Natural killer cell (primary cell): ENCODE measurements around the gene PARVA. TPM values are rescaled to one million over a fixed set of nuclear protein-coding genes. Genes with fewer than 3 reads are reported as not detected.
A peak's percentile ranks its signal among the peaks of the same experiment; 100 is the strongest.

Experiments
- ATAC-seq, 3 donors: fragments of 150-1000 bp in 2 of 3; fragments of 200-7000 bp in 1 of 3; cut with Tn5 transposase; 1 replicate in 1 of 3; 2 replicates in 2 of 3; pipeline ENCODE4 v1.10.0; 2021; ENCODE audit warnings: mild to moderate bottlenecking in 2 of 3, moderate library complexity in 2 of 3
- DNase-seq, 2 donors: peaks; one replicate each; pipeline versions ENCODE4 v3.0.0 to v3.0.0-alpha.2; 2013 to 2021; ENCODE audit warnings: mixed read lengths in 1 of 2
- H3K27ac ChIP-seq: one replicate; pipeline ENCODE4 v1.5.1; 2013; ENCODE audit warnings: mild to moderate bottlenecking, low read length
- H3K27me3 ChIP-seq: one replicate; pipeline ENCODE4 v1.6.1; 2013; ENCODE audit warnings: low read length; ENCODE audit not compliant: control insufficient read depth, insufficient read depth
- H3K36me3 ChIP-seq: one replicate; pipeline ENCODE4 v1.6.1; 2013; ENCODE audit warnings: low read length; ENCODE audit not compliant: control insufficient read depth, insufficient read depth
- H3K4me1 ChIP-seq: one replicate; pipeline ENCODE4 v1.6.1; 2013; ENCODE audit warnings: low read length; ENCODE audit not compliant: control insufficient read depth, insufficient read depth
- H3K4me3 ChIP-seq: one replicate; pipeline ENCODE4 v1.5.1; 2013; ENCODE audit warnings: low read length
- H3K9me3 ChIP-seq: one replicate; pipeline ENCODE4 v1.6.1; 2013; ENCODE audit warnings: low read length; ENCODE audit not compliant: control insufficient read depth, insufficient read depth
- H3K27ac Mint-ChIP-seq, 2 donors: one replicate each; pipeline ENCODE4 v1.8.0; 2022; ENCODE audit warnings: mild to moderate bottlenecking in 2 of 2, mixed read lengths in 2 of 2, moderate library complexity in 1 of 2
- H3K27me3 Mint-ChIP-seq, 2 donors: one replicate each; pipeline ENCODE4 v1.8.0; 2022; ENCODE audit warnings: low read depth in 2 of 2, mixed read lengths in 2 of 2
- H3K36me3 Mint-ChIP-seq: one replicate; pipeline ENCODE4 v1.8.0; 2022; ENCODE audit warnings: mixed read lengths
- H3K4me1 Mint-ChIP-seq, 2 donors: one replicate each; pipeline ENCODE4 v1.8.0; 2022; ENCODE audit warnings: mixed read lengths in 2 of 2
- H3K4me3 Mint-ChIP-seq: one replicate; pipeline ENCODE4 v1.8.0; 2022; ENCODE audit warnings: mild to moderate bottlenecking, moderate library complexity, mixed read lengths
- H3K9me3 Mint-ChIP-seq, 2 donors: one replicate each; pipeline ENCODE4 v1.8.0; 2022; ENCODE audit warnings: mixed read lengths in 2 of 2
- WGBS: methylation state at CpG from one replicate; pipeline ENCODE4 v1.1.7; 2013; ENCODE audit warnings: missing lambda C conversion rate; ENCODE audit not compliant: insufficient coverage; 5-methylcytosine and 5-hydroxymethylcytosine counted together
- intact Hi-C: fragments of 100-400 bp; cut with micrococcal nuclease; formaldehyde crosslinking; loops from one replicate; pipeline ENCODE4 v1.14.2; 2022
- total RNA-seq, 4 donors: library from RNA; stranded (reverse); fragments of 120-200 nt in 1 of 4; gene quantifications; one replicate each; pipeline versions ENCODE4 v1.2.3 to v1.2.4, GENCODE V29; 2013 to 2022
- TF ChIP-seq, protein P1 (sequence below): fragments of 200-600 bp; IDR thresholded peaks from one replicate; pipeline ENCODE4 v1.8.0; 2022; ENCODE audit warnings: antibody characterized with exemption

Gene PARVA
- total RNA-seq, 3 donors from 2014 or later (not counting 1 experiment from before 2014, with no cell fraction given) = 0.07 to 1.0 TPM; not detected in 1

DNA sequence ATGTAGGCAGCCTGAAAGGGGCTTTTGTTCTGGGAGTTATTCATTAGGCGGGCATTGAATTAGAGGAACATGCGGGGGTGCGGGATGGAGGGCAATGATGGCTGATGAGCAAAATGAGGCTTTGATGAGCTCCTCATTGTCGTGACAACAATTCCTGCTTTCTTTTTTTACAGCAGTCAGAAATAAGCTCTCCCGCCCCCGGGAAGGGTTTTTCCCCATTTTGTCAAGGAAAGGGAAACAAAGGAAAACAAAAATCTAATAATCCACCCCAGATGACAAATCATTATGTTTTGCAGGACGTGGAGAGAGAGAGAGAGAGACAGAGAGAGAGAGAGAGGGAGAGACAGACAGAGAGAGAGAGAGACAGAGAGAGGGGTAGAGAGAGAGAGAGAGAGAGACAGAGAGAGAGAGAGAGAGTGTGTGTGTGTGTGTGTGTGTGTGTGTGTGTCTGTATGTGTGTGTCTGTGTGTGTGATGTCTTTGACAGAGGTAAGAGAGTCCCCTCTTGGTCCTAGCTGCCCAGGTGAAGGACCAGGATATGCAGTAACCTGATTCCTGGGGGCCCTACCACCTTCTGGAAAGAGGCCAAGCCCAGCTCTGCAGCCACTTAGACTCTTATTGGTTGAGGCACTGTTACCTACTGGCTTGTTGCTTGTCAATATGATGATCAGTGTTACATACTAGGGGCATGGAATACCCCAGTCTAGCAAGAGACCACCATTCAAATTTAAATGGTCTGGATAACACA is 46.7 kb upstream of the PARVA start:
- DNase-seq (no peak), ATAC-seq (no peak)
- WGBS = 70% methylated on average over 5 of the region's 7 CpGs
- Mint-ChIP-seq H3K36me3 (no peaks in the 10 kb centered on the region), H3K4me1 (peaks cover 0 to 6% of the 10 kb centered on the region in 2 donors), H3K27me3 (no peaks in the 10 kb centered on the region), H3K27ac (no peak overlapping the region), H3K4me3 (no peak overlapping the region), H3K9me3 (no peaks in the 10 kb centered on the region)
- H3K4me3 ChIP-seq = no peak overlapping the region
- H3K4me1 ChIP-seq = no peaks in the 10 kb centered on the region
- H3K27ac ChIP-seq = no peak overlapping the region
- TF ChIP-seq, protein P1, sequence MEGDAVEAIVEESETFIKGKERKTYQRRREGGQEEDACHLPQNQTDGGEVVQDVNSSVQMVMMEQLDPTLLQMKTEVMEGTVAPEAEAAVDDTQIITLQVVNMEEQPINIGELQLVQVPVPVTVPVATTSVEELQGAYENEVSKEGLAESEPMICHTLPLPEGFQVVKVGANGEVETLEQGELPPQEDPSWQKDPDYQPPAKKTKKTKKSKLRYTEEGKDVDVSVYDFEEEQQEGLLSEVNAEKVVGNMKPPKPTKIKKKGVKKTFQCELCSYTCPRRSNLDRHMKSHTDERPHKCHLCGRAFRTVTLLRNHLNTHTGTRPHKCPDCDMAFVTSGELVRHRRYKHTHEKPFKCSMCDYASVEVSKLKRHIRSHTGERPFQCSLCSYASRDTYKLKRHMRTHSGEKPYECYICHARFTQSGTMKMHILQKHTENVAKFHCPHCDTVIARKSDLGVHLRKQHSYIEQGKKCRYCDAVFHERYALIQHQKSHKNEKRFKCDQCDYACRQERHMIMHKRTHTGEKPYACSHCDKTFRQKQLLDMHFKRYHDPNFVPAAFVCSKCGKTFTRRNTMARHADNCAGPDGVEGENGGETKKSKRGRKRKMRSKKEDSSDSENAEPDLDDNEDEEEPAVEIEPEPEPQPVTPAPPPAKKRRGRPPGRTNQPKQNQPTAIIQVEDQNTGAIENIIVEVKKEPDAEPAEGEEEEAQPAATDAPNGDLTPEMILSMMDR = no peak
- no peaks in the 10 kb centered on the region for H3K9me3 ChIP-seq
- no peaks in the 10 kb centered on the region for H3K36me3 ChIP-seq
- intact Hi-C loops = loop anchor here (2.0 kb wide), 1 partner anchor 564 kb away; no protein-coding TSS in a partner anchor
- H3K27me3 ChIP-seq = no peaks in the 10 kb centered on the region

DNA sequence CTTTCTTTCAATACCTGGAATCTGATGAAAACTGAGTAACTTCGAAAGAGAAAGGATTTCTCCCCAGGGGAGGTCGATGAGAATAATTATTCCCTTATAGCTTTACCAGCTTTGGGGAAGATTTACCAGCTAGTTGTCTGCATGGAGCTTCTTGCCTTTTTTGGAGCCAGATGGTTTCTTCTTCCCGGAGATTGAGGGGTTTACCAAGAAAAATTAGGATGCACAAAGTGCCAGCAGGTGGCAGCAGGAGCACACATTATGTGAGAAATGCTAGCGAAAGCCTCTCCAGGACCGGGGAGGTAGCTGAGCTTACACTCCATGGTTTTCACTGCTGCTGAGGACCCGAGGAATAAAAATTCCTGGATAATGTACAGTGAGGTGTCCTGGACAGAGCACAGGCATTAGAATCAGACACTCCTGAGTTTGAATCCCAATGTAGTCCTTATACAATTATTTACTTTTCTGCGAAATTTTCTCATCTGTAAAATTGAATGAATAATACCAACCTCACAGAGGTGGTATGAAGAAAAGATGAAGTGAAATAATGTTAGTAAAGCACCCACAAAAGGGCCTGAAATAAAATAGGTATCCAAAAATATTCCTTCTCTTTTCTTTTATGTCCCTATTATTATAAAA is 46.0 kb upstream of the PARVA start:
- Histone ChIP-seq H3K27me3 (no peaks in the 10 kb centered on the region), H3K27ac (no peak overlapping the region), H3K4me3 (no peak overlapping the region), H3K9me3 (no peaks in the 10 kb centered on the region), H3K36me3 (no peaks in the 10 kb centered on the region), H3K4me1 (no peaks in the 10 kb centered on the region)
- intact Hi-C loops = loop anchor here (2.0 kb wide), 1 partner anchor 563 kb away; no protein-coding TSS in a partner anchor
- DNase-seq (peak; percentile 26 to 85), ATAC-seq (peak in 1 of 3 donors; percentile 68)
- H3K36me3 Mint-ChIP-seq = no peaks in the 10 kb centered on the region
- no peaks in the 10 kb centered on the region for H3K9me3 Mint-ChIP-seq
- no peak overlapping the region for H3K4me3 Mint-ChIP-seq
- 19% methylated on average over 6 of the region's 7 CpGs for WGBS
- no peak overlapping the region for H3K27ac Mint-ChIP-seq
- H3K4me1 Mint-ChIP-seq = peaks cover 0 to 6% of the 10 kb centered on the region in 2 donors
- TF ChIP-seq, protein P1 = peak; percentile 71
- no peaks in the 10 kb centered on the region for H3K27me3 Mint-ChIP-seq

DNA sequence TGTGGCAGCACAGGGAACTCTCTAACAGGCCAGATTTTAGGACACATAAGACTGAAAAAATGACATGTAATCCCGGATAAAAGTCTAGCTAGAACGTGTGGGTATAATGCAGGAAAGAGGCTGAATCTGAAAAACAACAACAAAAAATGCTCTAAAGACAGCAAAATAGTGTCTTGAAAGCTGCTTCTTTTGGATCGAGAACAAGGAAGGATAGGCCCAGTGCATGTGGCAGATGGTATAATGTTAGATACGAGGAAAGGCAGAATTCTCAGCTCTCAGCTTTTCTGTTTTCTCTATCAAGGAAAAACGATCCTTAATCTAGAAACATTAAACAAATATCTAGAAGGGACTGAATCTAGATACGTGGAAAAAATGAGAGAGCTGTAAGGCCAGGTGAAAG is 33.8 kb upstream of the PARVA start:
- 82% methylated on average over 4 of the region's 6 CpGs for WGBS
- no peaks in the 10 kb centered on the region for H3K36me3 Mint-ChIP-seq
- H3K4me1 Mint-ChIP-seq = no peaks in the 10 kb centered on the region
- no peaks in the 10 kb centered on the region for H3K27me3 ChIP-seq
- H3K27ac ChIP-seq = no peak overlapping the region
- intact Hi-C loops = no loop called here
- no peak overlapping the region for H3K4me3 ChIP-seq
- ATAC-seq (no peak), DNase-seq (no peak)
- no peaks in the 10 kb centered on the region for H3K9me3 ChIP-seq
- H3K9me3 Mint-ChIP-seq = no peaks in the 10 kb centered on the region
- H3K4me3 Mint-ChIP-seq = no peak overlapping the region
- H3K36me3 ChIP-seq = no peaks in the 10 kb centered on the region
- H3K27ac Mint-ChIP-seq = no peak overlapping the region
- TF ChIP-seq, protein P1 = no peak
- peaks cover 0 to 5% of the 10 kb centered on the region in 2 donors for H3K27me3 Mint-ChIP-seq
- H3K4me1 ChIP-seq = no peaks in the 10 kb centered on the region
